ENCODE data around the gene POLE.

Gene POLE

GRCh38 chr12:132610051-132610759, 76.9 kb downstream of the POLE start, which contains the start of gene LRCOL1:
TSS of gene LRCOL1 (minus strand) at chr12:132610582. CDS start at chr12:132606251, 4,331 bp downstream.
- Histone ChIP-seq H3K9me2 (replicated peaks; ENCODE audit: low read depth, low read length) (no peaks in the 10 kb centered on the region), H4K20me1 (ENCODE audit: insufficient read depth, low read length, poor library complexity, severe bottlenecking) (no peaks in the 10 kb centered on the region), H3K9ac (ENCODE audit: low read depth, low read length, poor library complexity, severe bottlenecking) (no peak within 1 kb of the TSS), H3K27me3 (ENCODE audit: insufficient read depth, low read length, poor library complexity, severe bottlenecking) (no peaks in the 10 kb centered on the region), H3F3A (ENCODE audit: low read depth) (no peaks in the 10 kb centered on the region), H3K4me2 (ENCODE audit: low read depth, low read length, poor library complexity, severe bottlenecking) (no peak within 1 kb of the TSS), H2AFZ (ENCODE audit: low read length) (no peak within 1 kb of the TSS), H3K79me2 (ENCODE audit: insufficient read depth, low read length) (no peaks in the 10 kb centered on the region), H3K4me3 (ENCODE audit: low read length, poor library complexity, severe bottlenecking) (no peak within 1 kb of the TSS), H3K36me3 (ENCODE audit: insufficient read depth, low read length) (no peaks in the 10 kb centered on the region), H3K9me3 (ENCODE audit: insufficient read depth, low read depth, low read length) (no peaks in the 10 kb centered on the region), H3K4me1 (ENCODE audit: insufficient read depth, low read length, poor library complexity, severe bottlenecking) (peaks cover 3% of the 10 kb centered on the region)
- TF ChIP-seq EZH2phosphoT487 (IDR thresholded peaks at IDR 0.05; ENCODE audit: borderline replicate concordance) (no peak), CTCF (conservative IDR thresholded peaks at IDR 0.05; ENCODE audit: low read length) (no peak)

- H3K9me2 ChIP-seq (replicated peaks; ENCODE audit: low read depth, low read length) = no peaks in the 10 kb centered on the region
- no peaks in the 10 kb centered on the region for H3K4me1 ChIP-seq (ENCODE audit: insufficient read depth, low read length, poor library complexity, severe bottlenecking)
- no peaks in the 10 kb centered on the region for H3K36me3 ChIP-seq (ENCODE audit: insufficient read depth, low read length)
- no peaks in the 10 kb centered on the region for H3F3A ChIP-seq (ENCODE audit: low read depth)
- TF ChIP-seq CTCF (conservative IDR thresholded peaks at IDR 0.05; ENCODE audit: low read length) = no peak
- TF ChIP-seq EZH2phosphoT487 (IDR thresholded peaks at IDR 0.05; ENCODE audit: borderline replicate concordance) = no peak
- H4K20me1 ChIP-seq (ENCODE audit: insufficient read depth, low read length, poor library complexity, severe bottlenecking) = no peaks in the 10 kb centered on the region
- H3K4me2 ChIP-seq (ENCODE audit: low read depth, low read length, poor library complexity, severe bottlenecking) = no peak overlapping the region
- no peak overlapping the region for H3K9ac ChIP-seq (ENCODE audit: low read depth, low read length, poor library complexity, severe bottlenecking)
- no peak overlapping the region for H3K4me3 ChIP-seq (ENCODE audit: low read length, poor library complexity, severe bottlenecking)
- H2AFZ ChIP-seq (ENCODE audit: low read length) = no peak overlapping the region
- H3K79me2 ChIP-seq (ENCODE audit: insufficient read depth, low read length) = no peaks in the 10 kb centered on the region
- H3K9me3 ChIP-seq (ENCODE audit: insufficient read depth, low read depth, low read length) = no peaks in the 10 kb centered on the region
- H3K27me3 ChIP-seq (ENCODE audit: insufficient read depth, low read length, poor library complexity, severe bottlenecking) = no peaks in the 10 kb centered on the region
Measured at GRCh38 chr12:132608231-132609171, 78.6 kb downstream of the POLE start.

- H3K79me2 ChIP-seq (ENCODE audit: insufficient read depth, low read length) = no peaks in the 10 kb centered on the region
- no peak overlapping the region for H3K4me3 ChIP-seq (ENCODE audit: low read length, poor library complexity, severe bottlenecking)
- H3K36me3 ChIP-seq (ENCODE audit: insufficient read depth, low read length) = no peaks in the 10 kb centered on the region
- H3K9ac ChIP-seq (ENCODE audit: low read depth, low read length, poor library complexity, severe bottlenecking) = no peak overlapping the region
- no peaks in the 10 kb centered on the region for H3K9me2 ChIP-seq (replicated peaks; ENCODE audit: low read depth, low read length)
- TF ChIP-seq CTCF (conservative IDR thresholded peaks at IDR 0.05; ENCODE audit: low read length) = no peak
- TF ChIP-seq EZH2phosphoT487 (IDR thresholded peaks at IDR 0.05; ENCODE audit: borderline replicate concordance) = no peak
- H3K27me3 ChIP-seq (ENCODE audit: insufficient read depth, low read length, poor library complexity, severe bottlenecking) = no peaks in the 10 kb centered on the region
- no peaks in the 10 kb centered on the region for H3K9me3 ChIP-seq (ENCODE audit: insufficient read depth, low read depth, low read length)
- no peaks in the 10 kb centered on the region for H4K20me1 ChIP-seq (ENCODE audit: insufficient read depth, low read length, poor library complexity, severe bottlenecking)
- no peak overlapping the region for H2AFZ ChIP-seq (ENCODE audit: low read length)
- no peak overlapping the region for H3K4me2 ChIP-seq (ENCODE audit: low read depth, low read length, poor library complexity, severe bottlenecking)
- no peaks in the 10 kb centered on the region for H3F3A ChIP-seq (ENCODE audit: low read depth)
- no peaks in the 10 kb centered on the region for H3K4me1 ChIP-seq (ENCODE audit: insufficient read depth, low read length, poor library complexity, severe bottlenecking)
Measured at GRCh38 chr12:132606927-132607326, 80.2 kb downstream of the POLE start.
